OCI-LY7 (cell line): Measurements from ENCODE around the gene C15orf62.

Experiments used
- EZH2phosphoT487 ChIP-seq: fragments of 200-600 bp; sonication (generic); IDR thresholded peaks from 2 replicates; pipeline ENCODE4 v1.6.1; 2018; ENCODE audit warnings: low read depth, borderline replicate concordance, mild to moderate bottlenecking, mixed run types, antibody characterized with exemption, low read length, moderate library complexity, mixed read lengths
- TF ChIP-seq, protein P1 (sequence below): fragments of 200-600 bp; sonication (generic); conservative IDR thresholded peaks from 2 replicates; pipeline ENCODE4 v1.5.1; 2014; ENCODE audit warnings: mild to moderate bottlenecking, antibody characterized with exemption, low read length, moderate library complexity, mixed read lengths

DNA sequence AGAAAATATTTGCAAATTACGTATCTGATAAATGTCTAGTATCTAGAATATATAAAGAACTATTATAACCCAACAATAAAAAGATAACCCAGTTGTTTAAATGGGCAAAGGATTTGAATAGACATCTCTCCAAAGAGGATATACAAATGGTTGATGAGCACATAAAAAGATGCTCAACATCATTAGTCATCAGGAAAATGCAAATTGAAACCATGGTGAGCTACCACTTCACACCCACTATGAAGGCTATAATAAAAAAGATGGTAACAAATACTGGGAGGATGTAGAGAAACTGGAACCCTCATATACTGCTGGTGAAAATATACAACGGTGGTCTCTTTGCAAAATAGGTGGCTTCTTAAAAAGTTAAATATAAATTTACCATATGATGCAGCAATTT lies 46.8 kb upstream of the C15orf62 start:
- TF ChIP-seq, protein P1, sequence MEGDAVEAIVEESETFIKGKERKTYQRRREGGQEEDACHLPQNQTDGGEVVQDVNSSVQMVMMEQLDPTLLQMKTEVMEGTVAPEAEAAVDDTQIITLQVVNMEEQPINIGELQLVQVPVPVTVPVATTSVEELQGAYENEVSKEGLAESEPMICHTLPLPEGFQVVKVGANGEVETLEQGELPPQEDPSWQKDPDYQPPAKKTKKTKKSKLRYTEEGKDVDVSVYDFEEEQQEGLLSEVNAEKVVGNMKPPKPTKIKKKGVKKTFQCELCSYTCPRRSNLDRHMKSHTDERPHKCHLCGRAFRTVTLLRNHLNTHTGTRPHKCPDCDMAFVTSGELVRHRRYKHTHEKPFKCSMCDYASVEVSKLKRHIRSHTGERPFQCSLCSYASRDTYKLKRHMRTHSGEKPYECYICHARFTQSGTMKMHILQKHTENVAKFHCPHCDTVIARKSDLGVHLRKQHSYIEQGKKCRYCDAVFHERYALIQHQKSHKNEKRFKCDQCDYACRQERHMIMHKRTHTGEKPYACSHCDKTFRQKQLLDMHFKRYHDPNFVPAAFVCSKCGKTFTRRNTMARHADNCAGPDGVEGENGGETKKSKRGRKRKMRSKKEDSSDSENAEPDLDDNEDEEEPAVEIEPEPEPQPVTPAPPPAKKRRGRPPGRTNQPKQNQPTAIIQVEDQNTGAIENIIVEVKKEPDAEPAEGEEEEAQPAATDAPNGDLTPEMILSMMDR: no peak
- TF ChIP-seq EZH2phosphoT487: no peak
